DND-41 (cell line): ENCODE measurements around the gene ABCA13.

Source experiments
- ATAC-seq: fragments of 200-7000 bp; cut with Tn5 transposase; 3 replicates; pipeline ENCODE4 v1.9.1; 2021; ENCODE audit warnings: low read depth; ENCODE audit not compliant: insufficient read depth
- DNase-seq: peaks from one replicate; pipeline ENCODE4 v3.0.0-alpha.2; 2020
- H2AFZ ChIP-seq: 2 replicates; pipeline ENCODE4 v1.6.0; 2012; ENCODE audit warnings: low read depth, low read length
- H3K27ac ChIP-seq: 2 replicates; pipeline ENCODE4 v1.5.1; 2012; ENCODE audit warnings: low read length, inconsistent platforms
- H3K27me3 ChIP-seq: fragments of 200-600 bp; sonication (generic); 2 replicates; pipeline ENCODE4 v1.6.0; 2012; ENCODE audit warnings: low read length, mild to moderate bottlenecking, inconsistent platforms; ENCODE audit not compliant: insufficient read depth, poor library complexity
- H3K36me3 ChIP-seq: 2 replicates; pipeline ENCODE4 v1.5.1; 2012; ENCODE audit warnings: low read length, inconsistent platforms; ENCODE audit not compliant: insufficient read depth
- H3K4me1 ChIP-seq: 2 replicates; pipeline ENCODE4 v1.5.1; 2012; ENCODE audit warnings: mild to moderate bottlenecking, low read length; ENCODE audit not compliant: insufficient read depth
- H3K4me2 ChIP-seq: 2 replicates; pipeline ENCODE4 v1.6.0; 2012; ENCODE audit warnings: mild to moderate bottlenecking, moderate library complexity, low read length, inconsistent platforms; ENCODE audit not compliant: insufficient read depth
- H3K4me3 ChIP-seq, 2 experiments: fragments of 200-600 bp in 1 of 2; shearing (Covaris generic) in 1 of 2; 2 replicates each; pipeline ENCODE4 v1.5.1; 2012 to 2016; ENCODE audit warnings: inconsistent platforms in 2 of 2, low read length in 2 of 2, mild to moderate bottlenecking in 2 of 2, low read depth in 1 of 2, moderate library complexity in 1 of 2
- H3K79me2 ChIP-seq: 2 replicates; pipeline ENCODE4 v1.6.0; 2012; ENCODE audit warnings: low read length, inconsistent platforms; ENCODE audit not compliant: insufficient read depth
- H3K9ac ChIP-seq: 2 replicates; pipeline ENCODE4 v1.6.0; 2012; ENCODE audit warnings: low read depth, mild to moderate bottlenecking, inconsistent platforms, low read length, moderate library complexity
- H3K9me3 ChIP-seq: 2 replicates; pipeline ENCODE4 v1.5.1; 2012; ENCODE audit warnings: low read length, moderate library complexity, mild to moderate bottlenecking, inconsistent platforms; ENCODE audit not compliant: insufficient read depth, severe bottlenecking
- H4K20me1 ChIP-seq: 2 replicates; pipeline ENCODE4 v1.6.0; 2012; ENCODE audit warnings: low read length; ENCODE audit not compliant: insufficient read depth
- EZH2 ChIP-seq: IDR thresholded peaks from 3 replicates; pipeline ENCODE4 v1.6.1; 2012; ENCODE audit warnings: borderline replicate concordance, low read depth, mild to moderate bottlenecking, moderate library complexity, low read length, inconsistent platforms; ENCODE audit not compliant: severe bottlenecking
- TF ChIP-seq, protein P1 (sequence below): IDR thresholded peaks from 2 replicates; pipeline ENCODE4 v1.5.1; 2012; ENCODE audit warnings: borderline replicate concordance, low read length, moderate library complexity, mild to moderate bottlenecking; ENCODE audit not compliant: poor library complexity, severe bottlenecking; ENCODE audit errors: extremely low read depth

ABCA13 gene

DNA sequence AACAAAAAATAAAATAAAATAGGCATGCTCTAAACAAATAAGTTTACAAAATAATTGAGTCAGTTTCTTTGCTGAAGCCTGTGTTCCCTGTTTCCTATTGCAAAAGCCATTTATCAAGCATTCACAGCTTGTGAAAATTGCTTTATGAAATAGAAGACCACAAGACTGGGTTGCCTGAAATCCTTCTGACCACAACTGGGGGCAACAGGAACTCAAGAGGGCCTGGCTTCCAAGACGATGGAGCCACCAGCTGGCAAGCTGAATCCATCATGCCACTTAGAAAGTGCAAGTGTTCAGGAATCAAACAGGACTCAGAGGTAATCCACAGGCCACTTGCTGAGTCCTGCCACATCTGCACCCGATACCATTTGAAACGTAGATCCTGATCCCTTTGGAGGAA is 752 bp upstream of the ABCA13 start:
- Histone ChIP-seq H3K4me2 (no peak overlapping the region), H3K9me3 (no peaks in the 10 kb centered on the region), H3K4me3 (no peak overlapping the region), H3K27ac (no peak overlapping the region), H2AFZ (no peak overlapping the region), H3K36me3 (no peaks in the 10 kb centered on the region), H3K9ac (no peak overlapping the region), H3K79me2 (no peaks in the 10 kb centered on the region), H3K27me3 (no peaks in the 10 kb centered on the region), H3K4me1 (no peaks in the 10 kb centered on the region), H4K20me1 (no peaks in the 10 kb centered on the region)
- TF ChIP-seq EZH2: no peak
- TF ChIP-seq, protein P1, sequence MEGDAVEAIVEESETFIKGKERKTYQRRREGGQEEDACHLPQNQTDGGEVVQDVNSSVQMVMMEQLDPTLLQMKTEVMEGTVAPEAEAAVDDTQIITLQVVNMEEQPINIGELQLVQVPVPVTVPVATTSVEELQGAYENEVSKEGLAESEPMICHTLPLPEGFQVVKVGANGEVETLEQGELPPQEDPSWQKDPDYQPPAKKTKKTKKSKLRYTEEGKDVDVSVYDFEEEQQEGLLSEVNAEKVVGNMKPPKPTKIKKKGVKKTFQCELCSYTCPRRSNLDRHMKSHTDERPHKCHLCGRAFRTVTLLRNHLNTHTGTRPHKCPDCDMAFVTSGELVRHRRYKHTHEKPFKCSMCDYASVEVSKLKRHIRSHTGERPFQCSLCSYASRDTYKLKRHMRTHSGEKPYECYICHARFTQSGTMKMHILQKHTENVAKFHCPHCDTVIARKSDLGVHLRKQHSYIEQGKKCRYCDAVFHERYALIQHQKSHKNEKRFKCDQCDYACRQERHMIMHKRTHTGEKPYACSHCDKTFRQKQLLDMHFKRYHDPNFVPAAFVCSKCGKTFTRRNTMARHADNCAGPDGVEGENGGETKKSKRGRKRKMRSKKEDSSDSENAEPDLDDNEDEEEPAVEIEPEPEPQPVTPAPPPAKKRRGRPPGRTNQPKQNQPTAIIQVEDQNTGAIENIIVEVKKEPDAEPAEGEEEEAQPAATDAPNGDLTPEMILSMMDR: no peak
- ATAC-seq (no peak), DNase-seq (no peak)

DNA sequence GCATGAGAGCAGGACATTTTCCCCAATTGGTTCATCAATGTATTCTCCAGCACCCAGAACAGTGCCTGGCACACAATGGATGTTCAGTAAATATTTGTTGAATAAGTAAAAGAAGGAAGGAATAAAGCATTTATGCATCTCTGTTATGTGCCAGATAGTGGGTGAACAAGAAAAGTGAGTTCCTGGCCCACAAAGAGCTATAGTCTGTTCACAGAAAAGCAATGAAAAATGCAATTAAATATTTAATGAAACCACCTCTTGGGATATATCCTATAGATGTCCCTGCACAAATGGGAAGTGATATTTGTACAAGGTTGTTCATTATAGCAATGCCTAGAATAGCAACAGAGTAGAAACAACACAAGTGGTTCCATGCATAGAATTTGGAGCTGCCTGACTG is 2.1 kb downstream of the ABCA13 start:
- Histone ChIP-seq H3K79me2 (no peaks in the 10 kb centered on the region), H3K36me3 (no peaks in the 10 kb centered on the region), H3K27ac (no peak overlapping the region), H2AFZ (no peak overlapping the region), H3K4me3 (no peak overlapping the region), H3K9me3 (no peaks in the 10 kb centered on the region), H3K27me3 (no peaks in the 10 kb centered on the region), H3K9ac (no peak overlapping the region), H4K20me1 (no peaks in the 10 kb centered on the region), H3K4me2 (no peak overlapping the region), H3K4me1 (no peaks in the 10 kb centered on the region)
- TF ChIP-seq, protein P1: no peak
- TF ChIP-seq EZH2: no peak
- no peak for ATAC-seq
- no peak for DNase-seq

DNA sequence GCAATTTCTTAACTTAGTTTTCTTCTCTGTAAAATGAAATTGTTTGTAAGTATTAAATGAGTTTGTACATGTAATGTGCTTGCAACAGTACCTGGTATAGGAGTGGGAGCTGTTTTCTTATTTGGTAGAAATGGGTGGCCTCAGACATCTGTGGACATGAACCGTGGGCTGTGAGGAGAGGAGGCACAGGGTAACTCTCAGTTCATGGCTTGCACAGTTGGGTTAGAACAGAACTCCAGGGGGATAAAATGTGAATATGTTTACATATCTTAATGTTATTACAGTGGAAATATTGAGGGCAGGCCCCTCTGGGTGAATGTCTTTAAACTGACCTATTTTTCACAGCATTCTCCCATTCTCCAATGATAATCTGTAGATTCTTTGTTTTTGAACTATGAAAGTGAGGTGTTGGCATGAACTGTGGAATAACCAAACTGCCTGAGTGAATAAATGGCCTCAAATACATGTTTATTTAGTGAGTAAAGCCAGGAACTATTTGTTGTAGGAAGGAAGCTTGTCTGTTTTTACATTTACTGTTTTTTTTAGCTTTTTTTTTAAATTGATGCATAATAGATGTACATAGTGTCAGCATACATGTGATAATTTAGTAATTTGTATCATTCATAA is 2.6 kb downstream of the ABCA13 start:
- Histone ChIP-seq H3K4me2 (no peak overlapping the region), H4K20me1 (no peaks in the 10 kb centered on the region), H3K4me1 (no peaks in the 10 kb centered on the region), H3K9me3 (no peaks in the 10 kb centered on the region), H3K27me3 (no peaks in the 10 kb centered on the region), H3K4me3 (no peak overlapping the region), H3K36me3 (no peaks in the 10 kb centered on the region), H3K9ac (no peak overlapping the region), H3K27ac (no peak overlapping the region), H3K79me2 (no peaks in the 10 kb centered on the region), H2AFZ (no peak overlapping the region)
- ATAC-seq: no peak
- TF ChIP-seq, protein P1: no peak
- TF ChIP-seq EZH2: no peak
- DNase-seq: no peak
